Esophagus squamous epithelium (tissue), 5 donors: ENCODE results near the gene LRRC32. TPM values are rescaled to one million over a fixed set of nuclear protein-coding genes. Genes with fewer than 3 reads are reported as not detected.

ENCODE experiments used
- DNase-seq: peaks from one replicate; lab custom pipeline; 2025; lab: John Stamatoyannopoulos, UW
- H3K27ac ChIP-seq, 4 donors: fragments of 200-600 bp; sonication (generic); one replicate each; pipeline ENCODE4 v1.5.1; 2016 to 2019; ENCODE audit warnings: mild to moderate bottlenecking in 1 of 4
- H3K27me3 ChIP-seq, 4 donors: fragments of 200-600 bp; sonication (generic); 1 replicate in 3 of 4; 2 replicates in 1 of 4; pipeline versions ENCODE4 v1.5.1 to v1.6.0; 2017 to 2021; ENCODE audit warnings: antibody characterized with exemption in 1 of 4
- H3K36me3 ChIP-seq, 3 donors: fragments of 200-600 bp; sonication (generic); one replicate each; pipeline ENCODE4 v1.5.1; 2016 to 2019
- H3K4me1 ChIP-seq, 3 donors: fragments of 200-600 bp; sonication (generic); one replicate each; pipeline ENCODE4 v1.5.1; 2017 to 2019
- H3K4me3 ChIP-seq, 4 donors: fragments of 200-600 bp; sonication (generic); 1 replicate in 3 of 4; 2 replicates in 1 of 4; pipeline ENCODE4 v1.5.1; 2016 to 2019; ENCODE audit warnings: mild to moderate bottlenecking in 2 of 4, moderate library complexity in 1 of 4
- H3K9me3 ChIP-seq, 3 donors: fragments of 200-600 bp; sonication (generic); one replicate each; pipeline ENCODE4 v1.5.1; 2016 to 2019
- POLR2A ChIP-seq, 4 donors: fragments of 450-650 bp; IDR thresholded peaks; one replicate each; pipeline ENCODE4 v1.6.1; 2017; ENCODE audit warnings: antibody characterized with exemption in 4 of 4, mild to moderate bottlenecking in 4 of 4, moderate library complexity in 3 of 4
- WGBS, 2 donors: methylation state at CpG; one replicate each; pipeline ENCODE4 v1.1.5; 2018; 5-methylcytosine and 5-hydroxymethylcytosine counted together
- intact Hi-C: fragments of 100-400 bp; cut with DNase I; formaldehyde crosslinking; loops from one replicate; pipeline ENCODE4 v1.15.0; 2022
- total RNA-seq, 4 donors: library from RNA; depleted of rRNA; stranded (reverse); fragments of >200 nt; gene quantifications; one replicate each; pipeline ENCODE4 v1.1.0, GENCODE V29; 2016
- TF ChIP-seq, protein P1 (sequence below), 6 experiments: fragments of 450-650 bp in 4 of 6; fragments of 200-600 bp in 2 of 6; sonication (generic) in 2 of 6; IDR thresholded peaks; one replicate each; pipeline ENCODE4 v1.5.1; 2016 to 2019; ENCODE audit warnings: antibody characterized with exemption in 6 of 6, mild to moderate bottlenecking in 4 of 6, moderate library complexity in 4 of 6
- donor health status: DM: yes; HTN: yes; CAD: no.

LRRC32 gene
- total RNA-seq, 4 donors from 2014 or later: 3.0 to 23.4 (median 8.5) TPM

DNA sequence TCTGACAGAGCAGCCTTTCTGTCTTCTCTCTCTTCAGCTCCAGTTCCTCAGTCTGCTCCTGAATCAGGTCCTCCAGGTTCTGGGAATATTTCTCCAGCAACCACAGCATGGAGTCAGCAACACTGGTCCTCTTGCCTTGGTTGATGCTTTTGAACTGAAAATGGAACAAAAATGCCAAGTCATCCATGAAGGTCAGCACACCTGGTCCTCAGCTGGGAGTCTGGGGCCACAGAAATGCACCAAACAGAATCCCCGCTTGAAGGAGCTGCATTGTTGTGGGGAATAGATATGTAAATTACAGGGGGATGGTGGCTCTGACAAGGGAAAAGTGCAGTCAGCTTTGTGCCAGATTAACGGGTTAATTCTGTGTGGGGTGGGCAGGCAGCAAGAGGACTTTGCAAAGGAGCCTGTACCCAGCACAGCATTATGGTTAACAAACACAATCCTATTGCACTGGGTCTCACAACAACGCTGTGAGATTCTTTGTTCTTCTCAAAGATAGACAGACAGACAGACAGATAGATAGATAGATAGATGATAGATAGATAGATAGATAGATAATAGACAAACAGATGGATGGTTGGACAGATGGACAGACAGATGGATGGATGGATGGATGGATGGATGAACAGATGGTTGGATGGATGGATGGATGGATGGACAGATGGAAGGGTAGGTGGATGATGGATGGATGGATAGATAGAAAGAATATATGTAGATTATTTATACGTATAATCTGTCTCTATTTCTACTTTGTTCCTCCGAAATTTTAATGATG lies 33.8 kb upstream of the LRRC32 start:
- Histone ChIP-seq H3K27me3 (peaks cover 0 to 4% (median 0%) of the 10 kb centered on the region in 4 donors), H3K4me1 (peaks cover 0 to 18% (median 0%) of the 10 kb centered on the region in 3 donors), H3K27ac (no peak overlapping the region), H3K4me3 (no peak overlapping the region), H3K9me3 (no peaks in the 10 kb centered on the region), H3K36me3 (no peaks in the 10 kb centered on the region)
- TF ChIP-seq, protein P1, sequence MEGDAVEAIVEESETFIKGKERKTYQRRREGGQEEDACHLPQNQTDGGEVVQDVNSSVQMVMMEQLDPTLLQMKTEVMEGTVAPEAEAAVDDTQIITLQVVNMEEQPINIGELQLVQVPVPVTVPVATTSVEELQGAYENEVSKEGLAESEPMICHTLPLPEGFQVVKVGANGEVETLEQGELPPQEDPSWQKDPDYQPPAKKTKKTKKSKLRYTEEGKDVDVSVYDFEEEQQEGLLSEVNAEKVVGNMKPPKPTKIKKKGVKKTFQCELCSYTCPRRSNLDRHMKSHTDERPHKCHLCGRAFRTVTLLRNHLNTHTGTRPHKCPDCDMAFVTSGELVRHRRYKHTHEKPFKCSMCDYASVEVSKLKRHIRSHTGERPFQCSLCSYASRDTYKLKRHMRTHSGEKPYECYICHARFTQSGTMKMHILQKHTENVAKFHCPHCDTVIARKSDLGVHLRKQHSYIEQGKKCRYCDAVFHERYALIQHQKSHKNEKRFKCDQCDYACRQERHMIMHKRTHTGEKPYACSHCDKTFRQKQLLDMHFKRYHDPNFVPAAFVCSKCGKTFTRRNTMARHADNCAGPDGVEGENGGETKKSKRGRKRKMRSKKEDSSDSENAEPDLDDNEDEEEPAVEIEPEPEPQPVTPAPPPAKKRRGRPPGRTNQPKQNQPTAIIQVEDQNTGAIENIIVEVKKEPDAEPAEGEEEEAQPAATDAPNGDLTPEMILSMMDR (IDR thresholded peaks at IDR 0.05): no peak
- no peak for TF ChIP-seq POLR2A (IDR thresholded peaks at IDR 0.05)
- intact Hi-C loops: no loop called here
- no peak for DNase-seq
- WGBS, 2 donors: 70 to 72% methylated on average over 5 of the region's 5 CpGs

DNA sequence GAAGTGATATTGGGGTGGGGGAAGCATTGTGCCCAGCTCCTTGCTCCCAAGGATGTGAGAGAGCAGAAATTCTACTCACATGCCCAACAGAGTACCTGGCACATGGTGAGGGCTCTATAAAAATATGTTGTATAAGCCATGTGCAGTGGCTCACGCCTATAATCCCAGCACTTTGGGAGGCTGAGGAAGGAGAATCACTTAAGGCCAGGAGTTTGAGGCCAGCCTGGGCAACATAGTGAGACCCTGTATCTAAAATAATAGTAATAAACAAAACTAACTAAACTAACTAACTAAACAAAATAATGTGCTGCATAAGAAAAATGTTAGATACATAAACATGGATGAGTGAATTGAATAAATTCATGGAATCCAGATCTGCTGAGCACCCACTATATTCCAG lies 33.2 kb upstream of the LRRC32 start:
- H3K36me3 ChIP-seq: no peaks in the 10 kb centered on the region
- peaks cover 0 to 4% (median 0%) of the 10 kb centered on the region in 4 donors for H3K27me3 ChIP-seq
- 75 to 86% methylated on average over 1 of the region's 1 CpG for WGBS, 2 donors
- H3K27ac ChIP-seq: no peak overlapping the region
- no peak for TF ChIP-seq POLR2A (IDR thresholded peaks at IDR 0.05)
- TF ChIP-seq, protein P1 (IDR thresholded peaks at IDR 0.05): no peak
- H3K4me3 ChIP-seq: no peak overlapping the region
- H3K4me1 ChIP-seq: peaks cover 0 to 18% (median 0%) of the 10 kb centered on the region in 3 donors
- no peaks in the 10 kb centered on the region for H3K9me3 ChIP-seq
- DNase-seq: no peak
- intact Hi-C loops: no loop called here

DNA sequence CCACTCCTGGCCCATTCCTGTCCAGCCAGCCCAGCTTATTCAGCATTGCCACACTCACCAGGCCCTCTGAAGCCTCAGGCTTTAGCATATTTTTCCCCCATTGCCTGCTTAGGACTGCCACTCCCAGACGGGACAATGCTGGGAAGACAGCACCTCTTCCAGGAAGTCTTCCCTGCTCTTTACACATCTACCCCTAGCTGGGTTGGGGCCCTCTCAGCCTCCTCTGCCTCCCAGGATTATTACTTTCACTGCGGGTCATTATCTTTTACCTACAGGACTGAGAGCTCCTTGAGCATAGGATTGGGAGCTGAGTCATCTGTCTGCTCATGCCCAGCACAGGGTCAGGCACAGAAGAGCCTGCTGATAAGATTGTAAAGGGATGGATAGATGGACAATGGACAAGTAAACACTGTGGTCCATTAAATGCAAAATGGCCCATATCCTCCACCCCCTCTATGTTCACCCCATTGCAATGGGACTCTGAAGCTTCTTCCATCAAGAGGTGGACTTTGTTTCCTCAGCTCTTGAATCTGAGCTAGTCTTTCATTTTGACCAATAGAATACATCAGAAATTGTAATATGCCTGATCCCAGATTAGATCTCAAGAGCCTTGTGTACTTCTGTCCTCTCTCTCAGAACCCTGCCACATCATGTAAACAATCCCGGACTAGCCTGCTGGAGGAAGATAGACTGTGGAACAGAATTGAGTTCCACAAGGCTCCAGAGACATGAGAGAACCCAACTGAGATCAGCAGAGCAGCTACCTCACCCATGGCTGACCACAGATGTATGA lies 32.0 kb upstream of the LRRC32 start:
- DNase-seq: no peak
- Histone ChIP-seq H3K4me3 (no peak overlapping the region), H3K27me3 (peaks cover 0 to 4% (median 0%) of the 10 kb centered on the region in 4 donors), H3K4me1 (peaks cover 0 to 18% (median 0%) of the 10 kb centered on the region in 3 donors), H3K27ac (no peak overlapping the region), H3K36me3 (no peaks in the 10 kb centered on the region), H3K9me3 (no peaks in the 10 kb centered on the region)
- 66 to 80% methylated on average over 1 to 3 of the region's 3 CpGs for WGBS, 2 donors
- TF ChIP-seq POLR2A (IDR thresholded peaks at IDR 0.05): no peak
- TF ChIP-seq, protein P1 (IDR thresholded peaks at IDR 0.05): no peak
- intact Hi-C loops: no loop called here

DNA sequence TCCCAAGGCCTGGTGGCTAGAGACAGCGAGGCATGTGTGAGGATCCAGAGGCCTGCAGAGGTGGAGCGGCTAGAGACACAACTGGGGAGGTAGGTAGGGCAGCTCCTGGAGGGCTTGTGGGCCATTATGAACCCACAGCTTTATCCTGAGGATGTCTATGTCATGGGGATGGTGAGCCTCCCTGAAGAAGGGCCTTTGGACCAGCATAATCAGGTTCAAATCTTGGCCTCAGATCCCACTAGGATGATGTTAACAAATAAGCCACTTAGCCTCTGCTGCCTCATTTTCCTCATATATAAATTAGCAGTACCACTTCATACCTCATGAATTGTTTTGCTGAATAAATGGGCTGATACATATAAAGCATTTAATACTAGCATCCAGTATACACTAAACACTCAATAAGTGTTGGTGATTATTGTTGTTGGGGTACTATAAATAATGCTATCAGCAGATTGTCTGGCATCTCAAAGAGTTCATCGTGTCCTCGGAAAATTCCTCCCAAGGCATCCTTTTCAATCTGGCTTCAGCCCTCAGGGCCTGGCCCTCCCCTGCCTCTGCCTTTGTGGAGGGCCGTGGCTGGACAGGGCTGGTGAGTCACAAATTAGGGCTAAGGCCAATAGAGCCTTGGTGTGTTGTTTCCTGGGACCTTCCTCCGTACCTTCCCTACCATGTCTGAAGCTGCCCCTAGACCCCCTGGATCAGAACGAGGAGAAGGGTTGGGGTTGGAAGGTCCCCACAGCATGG lies 30.9 kb upstream of the LRRC32 start:
- Histone ChIP-seq H3K9me3 (no peaks in the 10 kb centered on the region), H3K4me1 (peaks cover 0 to 14% (median 0%) of the 10 kb centered on the region in 3 donors), H3K36me3 (no peaks in the 10 kb centered on the region), H3K4me3 (no peak overlapping the region), H3K27ac (peak overlapping the region in 2 of 4 donors; percentile 39 to 40), H3K27me3 (peaks cover 0 to 4% (median 0%) of the 10 kb centered on the region in 4 donors)
- no peak for DNase-seq
- 72 to 79% methylated on average over 6 to 7 of the region's 7 CpGs for WGBS, 2 donors
- TF ChIP-seq, protein P1 (IDR thresholded peaks at IDR 0.05): no peak
- no peak for TF ChIP-seq POLR2A (IDR thresholded peaks at IDR 0.05)
- intact Hi-C loops: no loop called here
